Putamen (tissue), 1 donor: ENCODE data around the gene RNPC3.

Experiments
- DNase-seq: peaks from one replicate; pipeline ENCODE4 v3.0.0-alpha.2; 2016; ENCODE audit warnings: low spot score

RNPC3 gene

GRCh38 chr1:103525607-103526507 lies at the start of gene RNPC3:
Gene RNPC3 (plus strand): TSS chr1:103525699. CDS start chr1:103526071, 372 bp downstream.
- peak; percentile 91 for DNase-seq

- DNase-seq = no peak
Measured at GRCh38 chr1:103477101-103477500, 48.4 kb upstream of the RNPC3 start.

- no peak for DNase-seq
Measured at GRCh38 chr1:103489935-103490334, 35.6 kb upstream of the RNPC3 start.

GRCh38 chr1:103492003-103492625 lies 33.4 kb upstream of the RNPC3 start:
- DNase-seq = peak; percentile 5

DNA sequence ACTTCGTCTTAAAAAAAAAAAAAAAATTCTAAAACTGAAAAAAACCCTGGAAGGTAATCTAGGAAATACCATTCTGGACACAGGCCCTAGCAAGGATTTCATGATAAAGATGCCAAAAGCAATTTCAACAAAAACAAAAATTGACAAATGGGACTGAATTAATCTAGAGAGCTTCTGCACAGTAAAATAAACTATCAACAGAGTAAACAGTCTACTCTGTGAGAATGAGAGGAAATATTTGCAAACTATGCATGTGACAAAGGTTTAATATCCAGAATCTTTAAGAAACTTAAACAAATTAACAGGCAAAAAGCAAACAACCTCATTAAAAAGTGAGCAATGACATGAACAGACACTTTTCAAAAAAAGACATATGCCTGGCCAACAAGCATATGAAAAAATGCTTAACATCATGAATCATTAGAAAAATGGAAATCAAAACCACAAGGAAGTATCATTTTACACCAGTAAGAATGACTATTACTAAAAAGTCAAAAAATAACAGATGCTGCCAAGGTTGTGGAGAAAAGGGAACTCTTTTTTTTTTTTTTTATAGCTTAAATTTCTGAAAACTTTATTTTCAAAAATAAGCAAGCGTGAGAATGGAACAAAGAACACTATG lies 29.4 kb upstream of the RNPC3 start:
- no peak for DNase-seq

GRCh38 chr1:103497404-103497803 lies 28.1 kb upstream of the RNPC3 start:
- DNase-seq = no peak

- no peak for DNase-seq
Measured at GRCh38 chr1:103509250-103509649, 16.2 kb upstream of the RNPC3 start.

GRCh38 chr1:103513711-103514110 lies 11.8 kb upstream of the RNPC3 start:
- no peak for DNase-seq

DNA sequence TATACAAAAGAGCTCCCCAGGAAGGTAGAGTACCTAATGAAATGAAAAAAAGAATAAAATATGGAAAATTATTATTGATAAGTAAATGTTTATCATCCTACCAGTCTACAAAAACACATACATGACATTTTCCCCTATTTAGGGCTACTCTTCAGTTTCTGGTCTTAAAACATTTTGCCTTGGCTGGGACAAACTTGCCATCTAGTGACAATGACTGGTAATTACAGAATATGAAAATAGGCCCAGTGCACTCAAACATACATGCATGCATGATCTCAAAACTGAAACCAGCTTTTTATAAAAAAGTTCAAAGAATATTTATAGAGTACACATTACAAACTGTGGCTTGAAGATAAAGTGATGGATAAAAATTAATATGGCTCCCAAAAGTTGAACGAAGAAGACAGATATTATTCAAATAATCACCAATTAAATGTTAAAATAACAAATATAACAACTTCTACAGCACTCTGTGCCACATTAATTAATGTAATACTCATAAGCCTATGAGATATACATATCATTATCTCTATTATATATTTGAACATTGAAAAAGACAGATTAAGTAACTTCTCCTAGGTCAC lies 10.5 kb upstream of the RNPC3 start:
- peak; percentile 41 for DNase-seq

GRCh38 chr1:103516283-103516682 lies 9.2 kb upstream of the RNPC3 start:
- DNase-seq = no peak

DNA sequence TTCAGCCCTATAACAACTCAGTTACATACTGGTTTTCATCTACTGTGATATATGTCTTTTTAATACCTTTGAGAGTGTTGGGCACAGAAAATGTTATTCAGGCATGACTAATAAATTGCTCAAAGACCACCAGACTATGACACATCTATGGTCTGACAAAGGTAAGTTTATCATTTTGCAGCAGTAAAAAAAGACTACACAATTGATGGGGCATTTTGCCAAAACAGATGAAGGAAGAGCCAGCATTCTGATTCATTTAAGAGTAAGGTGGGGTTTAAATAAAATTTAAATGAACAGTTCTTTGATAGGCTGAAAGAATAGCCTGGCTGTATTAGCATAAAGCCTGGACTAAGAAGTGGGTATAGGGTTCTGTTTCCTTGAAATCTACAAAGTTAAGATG lies 8.8 kb upstream of the RNPC3 start:
- DNase-seq = no peak

DNA sequence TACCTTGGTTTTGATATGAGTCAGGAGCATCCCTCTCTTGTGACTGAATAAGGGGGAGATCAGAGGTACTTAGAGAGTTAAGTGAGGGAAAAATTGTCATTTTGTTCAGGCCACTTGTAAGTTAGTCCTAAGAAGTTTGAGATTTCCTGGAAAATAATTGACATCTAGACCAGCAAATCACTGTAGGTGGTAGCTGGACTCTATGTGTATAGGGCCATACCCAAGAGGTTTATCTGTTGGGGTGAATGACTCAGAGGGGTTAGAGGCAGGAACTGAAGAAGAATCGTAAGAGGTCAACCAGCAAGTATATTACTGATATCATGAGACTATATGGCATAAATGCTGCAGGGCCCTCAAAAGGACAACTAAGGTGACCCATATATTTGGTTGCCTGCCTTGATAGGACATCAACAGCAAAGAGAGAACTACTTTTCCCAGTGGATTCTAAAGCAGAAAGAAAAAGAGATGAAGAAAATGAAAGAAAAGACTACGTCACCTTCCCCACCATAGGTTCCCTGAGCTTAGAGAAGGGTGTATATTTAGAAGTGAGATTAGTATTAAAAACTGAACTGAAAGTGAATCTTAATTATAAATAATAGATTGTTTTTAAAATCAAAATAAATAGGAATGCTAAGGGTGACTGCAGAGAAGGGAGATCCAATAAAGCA lies 8.0 kb upstream of the RNPC3 start:
- no peak for DNase-seq

- no peak for DNase-seq
Measured at GRCh38 chr1:103520822-103521221, 4.7 kb upstream of the RNPC3 start.

DNA sequence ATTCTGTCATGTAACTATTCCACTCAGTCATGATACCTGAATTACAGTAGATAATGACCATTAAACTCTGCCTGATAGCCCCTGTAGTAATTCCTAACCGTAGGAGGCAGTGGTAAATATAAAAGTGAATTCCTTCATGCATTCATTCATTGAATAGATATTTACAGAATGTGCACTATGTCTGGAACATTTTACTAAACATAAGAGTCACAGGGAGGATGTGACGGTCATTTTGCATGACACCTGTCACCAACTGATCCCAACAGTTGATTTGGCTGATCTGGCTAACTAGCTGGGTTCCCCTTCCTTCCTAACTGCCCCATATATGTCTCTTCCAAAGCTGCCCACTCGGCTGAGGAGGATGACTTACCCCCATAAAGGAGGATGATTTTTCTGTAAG lies 2.2 kb upstream of the RNPC3 start:
- no peak for DNase-seq

DNA sequence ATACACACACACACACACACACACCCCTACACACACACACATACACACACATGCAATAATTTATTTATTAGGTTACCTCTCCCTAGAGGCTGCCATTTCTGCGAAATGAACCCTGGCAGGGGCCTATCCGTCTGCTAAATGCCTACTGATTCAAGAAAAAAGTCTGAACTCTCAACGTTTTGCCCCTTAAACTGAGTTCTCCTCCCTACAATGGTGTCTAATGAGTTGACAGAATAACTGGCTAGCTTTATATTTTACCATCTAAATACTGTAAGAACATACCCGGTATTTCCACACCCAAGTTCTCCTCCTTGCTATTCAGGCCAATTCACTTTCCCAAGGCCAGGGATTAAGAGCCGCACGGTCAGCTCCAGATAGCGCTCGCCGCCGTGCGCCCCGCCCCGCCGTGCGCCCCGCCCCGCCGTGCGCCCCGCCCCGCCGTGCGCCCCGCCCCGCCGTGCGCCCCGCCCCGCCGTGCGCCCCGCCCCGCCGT lies 339 bp upstream of the RNPC3 start:
- peak; percentile 38 for DNase-seq

DNA sequence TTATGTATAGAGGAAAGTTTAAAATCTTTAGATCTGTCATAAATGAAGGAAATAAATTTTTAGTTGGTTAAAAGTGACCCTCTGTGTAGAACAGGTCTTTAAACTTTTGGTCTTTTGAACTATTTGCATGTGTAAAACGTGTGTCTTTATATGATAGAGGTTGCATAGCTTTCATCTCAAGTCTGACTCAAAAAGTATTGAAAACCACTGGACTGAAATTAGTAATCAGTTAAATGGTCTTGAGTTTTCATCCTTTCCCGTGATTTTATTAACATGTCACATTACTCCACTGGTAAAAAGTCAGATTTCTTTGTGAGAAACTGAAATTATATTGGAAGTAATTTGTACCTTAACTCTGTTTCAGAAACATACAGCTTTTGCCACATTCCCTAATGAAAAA lies 1.8 kb downstream of the RNPC3 start:
- no peak for DNase-seq

DNA sequence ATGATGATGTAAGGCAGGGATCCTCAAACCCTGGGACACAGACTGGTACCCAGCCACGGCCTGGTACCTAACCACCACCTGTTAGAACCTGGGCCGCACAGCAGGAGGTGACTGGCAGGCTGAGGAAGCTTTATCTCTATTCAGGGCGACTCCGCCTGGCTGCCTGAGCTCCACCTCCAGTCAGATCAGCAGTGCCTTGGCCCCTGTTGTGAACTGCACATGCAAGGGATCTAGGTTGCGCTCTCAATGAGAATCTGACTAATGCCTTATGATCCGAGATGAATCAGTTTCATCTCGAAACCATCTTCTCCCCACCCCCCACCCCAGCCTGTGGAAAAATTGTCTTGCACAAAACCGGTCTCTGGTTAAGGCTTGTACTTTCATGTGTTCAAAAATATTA lies 4.2 kb downstream of the RNPC3 start:
- DNase-seq = no peak

DNA sequence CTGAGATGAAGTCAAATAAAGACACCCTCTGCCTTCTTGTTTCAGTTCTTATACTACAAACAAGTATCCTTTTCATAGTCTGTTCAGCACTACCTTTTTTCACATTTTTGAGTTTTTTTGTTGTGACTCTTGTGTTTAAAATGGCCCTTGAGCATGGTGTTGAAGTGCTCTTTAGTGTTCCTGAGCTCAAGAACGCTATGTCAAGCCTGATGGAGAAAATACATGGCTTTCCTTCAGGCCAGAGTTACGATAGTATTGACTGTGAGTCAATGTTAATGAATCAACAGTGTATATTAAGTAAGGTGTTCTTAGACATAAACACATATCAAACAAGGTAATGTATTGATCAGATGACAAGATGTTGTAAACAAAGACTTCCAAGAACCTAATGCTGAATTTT lies 12.7 kb downstream of the RNPC3 start:
- DNase-seq = no peak

DNA sequence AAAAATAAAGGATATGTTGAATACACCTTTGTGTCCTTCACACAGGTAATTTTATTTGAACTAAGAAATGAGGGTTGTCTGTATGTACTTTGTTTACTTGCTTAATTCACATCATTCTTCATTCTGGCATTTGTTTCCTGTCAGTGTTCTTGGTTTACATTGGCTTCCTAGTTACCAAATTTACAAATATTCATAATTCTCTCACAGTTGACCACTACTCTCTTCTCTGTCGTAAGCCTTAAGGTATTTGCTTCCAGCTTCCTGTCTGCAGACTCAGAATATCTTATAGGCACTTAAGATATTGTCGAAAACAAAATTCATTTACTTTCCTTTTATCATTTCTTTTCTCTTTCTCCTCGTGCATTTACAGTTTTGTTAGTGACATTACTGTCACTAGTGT lies 15.9 kb downstream of the RNPC3 start:
- no peak for DNase-seq

GRCh38 chr1:103546496-103546895 lies 21.0 kb downstream of the RNPC3 start:
- DNase-seq = no peak

GRCh38 chr1:103547840-103548239 lies 22.3 kb downstream of the RNPC3 start:
- DNase-seq = no peak

- DNase-seq = no peak
Measured at GRCh38 chr1:103560427-103560826, 34.9 kb downstream of the RNPC3 start.
